OCI-LY1 (cell line): ENCODE results near the gene CREB3L2.

Source experiments
- CTCF ChIP-seq: fragments of 200-600 bp; sonication (generic), shearing (Covaris generic); IDR thresholded peaks from 2 replicates; pipeline ENCODE4 v1.5.1; 2017; ENCODE audit warnings: mild to moderate bottlenecking, antibody characterized with exemption, low read length, moderate library complexity, mixed read lengths
- EZH2 ChIP-seq: fragments of 200-600 bp; sonication (generic), shearing (Covaris generic); IDR thresholded peaks from 2 replicates; pipeline ENCODE4 v1.8.0; 2017; ENCODE audit warnings: borderline replicate concordance, mixed run types, mild to moderate bottlenecking, antibody characterized with exemption, low read length, moderate library complexity, mixed read lengths

DNA sequence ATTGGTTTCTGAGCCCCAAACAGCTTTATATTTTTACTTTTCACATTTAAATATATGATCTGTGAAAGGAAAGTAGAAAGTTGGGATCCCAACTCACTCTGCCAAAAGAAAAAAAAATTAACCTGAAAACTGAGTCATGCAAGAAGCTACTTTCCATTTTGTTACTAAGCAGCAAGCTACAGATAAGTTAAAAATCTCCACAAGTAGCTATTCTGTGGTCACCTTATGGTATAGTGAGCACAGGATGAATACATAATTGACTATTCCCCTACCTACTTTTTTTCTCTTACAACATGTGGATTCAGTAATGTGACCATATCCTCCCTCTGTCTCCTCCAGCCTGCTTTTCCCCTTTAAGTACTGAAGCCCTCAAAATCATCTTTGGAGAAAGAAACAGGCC is 30.3 kb upstream of the CREB3L2 start:
- TF ChIP-seq CTCF (no peak), EZH2 (no peak)
